Liver (tissue), 2 donors: ENCODE data around the gene SORL1-AS1.

Source experiments
- FOXA1 ChIP-seq: IDR thresholded peaks from 2 replicates; pipeline ENCODE4 v1.6.1; 2016; ENCODE audit warnings: antibody characterized with exemption
- YY1 ChIP-seq: IDR thresholded peaks from 2 replicates; pipeline ENCODE4 v1.6.1; 2016; ENCODE audit warnings: antibody characterized with exemption, mild to moderate bottlenecking
- TF ChIP-seq, protein P1 (sequence below): IDR thresholded peaks from 2 replicates; pipeline ENCODE4 v1.6.1; 2016; ENCODE audit warnings: antibody characterized with exemption, mild to moderate bottlenecking
- TF ChIP-seq, protein P2 (sequence below): fragments of 150-350 bp; IDR thresholded peaks from 2 replicates; pipeline ENCODE4 v1.5.1; 2017; ENCODE audit warnings: improper control_type of control experiment, low read depth, low read length; ENCODE audit not compliant: missing input control
- TF ChIP-seq, protein P3 (sequence below): IDR thresholded peaks from 2 replicates; pipeline ENCODE4 v1.6.1; 2016; ENCODE audit warnings: antibody characterized with exemption
- donor health status: healthy.

DNA sequence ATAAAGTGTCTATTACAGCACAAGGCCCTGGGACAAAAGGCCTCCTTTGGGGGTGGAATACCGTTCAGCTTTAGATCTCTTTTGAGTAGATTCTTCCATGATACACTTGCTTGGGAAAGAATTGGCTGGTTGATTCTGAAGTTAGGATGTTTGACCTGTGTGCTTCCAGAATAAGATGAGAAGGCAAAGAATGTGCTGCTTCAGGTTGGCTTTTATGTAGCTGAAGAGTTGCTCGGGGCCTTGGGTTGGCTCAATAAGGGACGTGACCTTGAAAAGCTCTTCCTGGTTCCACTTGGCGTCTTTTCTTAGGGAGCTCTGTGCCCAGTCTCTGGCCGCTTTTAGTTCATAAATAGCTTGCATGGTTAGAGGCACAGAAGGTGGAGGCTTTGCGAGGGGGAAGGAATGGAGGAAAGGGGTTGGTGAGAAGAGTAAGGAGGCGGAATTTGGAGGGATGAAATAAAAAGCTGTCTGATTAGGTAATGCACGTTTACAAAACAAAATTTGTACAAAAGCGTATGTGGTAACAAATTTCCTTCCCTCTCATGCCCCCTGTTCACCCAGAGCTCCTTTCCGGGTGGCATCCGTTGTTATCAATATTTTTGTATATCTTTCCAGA, 4.2 kb upstream of the SORL1-AS1 start:
- TF ChIP-seq, protein P1, sequence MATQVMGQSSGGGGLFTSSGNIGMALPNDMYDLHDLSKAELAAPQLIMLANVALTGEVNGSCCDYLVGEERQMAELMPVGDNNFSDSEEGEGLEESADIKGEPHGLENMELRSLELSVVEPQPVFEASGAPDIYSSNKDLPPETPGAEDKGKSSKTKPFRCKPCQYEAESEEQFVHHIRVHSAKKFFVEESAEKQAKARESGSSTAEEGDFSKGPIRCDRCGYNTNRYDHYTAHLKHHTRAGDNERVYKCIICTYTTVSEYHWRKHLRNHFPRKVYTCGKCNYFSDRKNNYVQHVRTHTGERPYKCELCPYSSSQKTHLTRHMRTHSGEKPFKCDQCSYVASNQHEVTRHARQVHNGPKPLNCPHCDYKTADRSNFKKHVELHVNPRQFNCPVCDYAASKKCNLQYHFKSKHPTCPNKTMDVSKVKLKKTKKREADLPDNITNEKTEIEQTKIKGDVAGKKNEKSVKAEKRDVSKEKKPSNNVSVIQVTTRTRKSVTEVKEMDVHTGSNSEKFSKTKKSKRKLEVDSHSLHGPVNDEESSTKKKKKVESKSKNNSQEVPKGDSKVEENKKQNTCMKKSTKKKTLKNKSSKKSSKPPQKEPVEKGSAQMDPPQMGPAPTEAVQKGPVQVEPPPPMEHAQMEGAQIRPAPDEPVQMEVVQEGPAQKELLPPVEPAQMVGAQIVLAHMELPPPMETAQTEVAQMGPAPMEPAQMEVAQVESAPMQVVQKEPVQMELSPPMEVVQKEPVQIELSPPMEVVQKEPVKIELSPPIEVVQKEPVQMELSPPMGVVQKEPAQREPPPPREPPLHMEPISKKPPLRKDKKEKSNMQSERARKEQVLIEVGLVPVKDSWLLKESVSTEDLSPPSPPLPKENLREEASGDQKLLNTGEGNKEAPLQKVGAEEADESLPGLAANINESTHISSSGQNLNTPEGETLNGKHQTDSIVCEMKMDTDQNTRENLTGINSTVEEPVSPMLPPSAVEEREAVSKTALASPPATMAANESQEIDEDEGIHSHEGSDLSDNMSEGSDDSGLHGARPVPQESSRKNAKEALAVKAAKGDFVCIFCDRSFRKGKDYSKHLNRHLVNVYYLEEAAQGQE, result no peak
- TF ChIP-seq, protein P2, sequence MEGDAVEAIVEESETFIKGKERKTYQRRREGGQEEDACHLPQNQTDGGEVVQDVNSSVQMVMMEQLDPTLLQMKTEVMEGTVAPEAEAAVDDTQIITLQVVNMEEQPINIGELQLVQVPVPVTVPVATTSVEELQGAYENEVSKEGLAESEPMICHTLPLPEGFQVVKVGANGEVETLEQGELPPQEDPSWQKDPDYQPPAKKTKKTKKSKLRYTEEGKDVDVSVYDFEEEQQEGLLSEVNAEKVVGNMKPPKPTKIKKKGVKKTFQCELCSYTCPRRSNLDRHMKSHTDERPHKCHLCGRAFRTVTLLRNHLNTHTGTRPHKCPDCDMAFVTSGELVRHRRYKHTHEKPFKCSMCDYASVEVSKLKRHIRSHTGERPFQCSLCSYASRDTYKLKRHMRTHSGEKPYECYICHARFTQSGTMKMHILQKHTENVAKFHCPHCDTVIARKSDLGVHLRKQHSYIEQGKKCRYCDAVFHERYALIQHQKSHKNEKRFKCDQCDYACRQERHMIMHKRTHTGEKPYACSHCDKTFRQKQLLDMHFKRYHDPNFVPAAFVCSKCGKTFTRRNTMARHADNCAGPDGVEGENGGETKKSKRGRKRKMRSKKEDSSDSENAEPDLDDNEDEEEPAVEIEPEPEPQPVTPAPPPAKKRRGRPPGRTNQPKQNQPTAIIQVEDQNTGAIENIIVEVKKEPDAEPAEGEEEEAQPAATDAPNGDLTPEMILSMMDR, result no peak
- TF ChIP-seq, protein P3, sequence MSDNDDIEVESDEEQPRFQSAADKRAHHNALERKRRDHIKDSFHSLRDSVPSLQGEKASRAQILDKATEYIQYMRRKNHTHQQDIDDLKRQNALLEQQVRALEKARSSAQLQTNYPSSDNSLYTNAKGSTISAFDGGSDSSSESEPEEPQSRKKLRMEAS, result no peak
- TF ChIP-seq FOXA1 (no peak), YY1 (no peak)
